Endodermal cell (in vitro differentiated cells): Measurements from ENCODE around the gene SULT1A2. TPM values are rescaled to one million over a fixed set of nuclear protein-coding genes. Genes with fewer than 3 reads are reported as not detected.
"Not testable (repeated sequence)": the region's sequence is repeated elsewhere in the genome, so short reads cannot be mapped to it uniquely, and the experiment has no call there.

ENCODE experiments used
- DNase-seq: peaks from one replicate; pipeline ENCODE4 v3.0.0-alpha.2; 2017
- H3K27ac ChIP-seq: 2 replicates; pipeline ENCODE4 v1.5.1; 2013; ENCODE audit warnings: mild to moderate bottlenecking, low read depth, low read length, moderate library complexity
- H3K27me3 ChIP-seq: 2 replicates; pipeline ENCODE4 v1.6.1; 2013; ENCODE audit warnings: mild to moderate bottlenecking, low read length, moderate library complexity; ENCODE audit not compliant: insufficient read depth, control insufficient read depth, poor library complexity, severe bottlenecking
- H3K36me3 ChIP-seq: 2 replicates; pipeline ENCODE4 v1.7.0; 2013; ENCODE audit warnings: mild to moderate bottlenecking, low read length, moderate library complexity; ENCODE audit not compliant: control insufficient read depth, insufficient read depth
- H3K4me1 ChIP-seq: one replicate; pipeline ENCODE4 v1.7.0; 2013; ENCODE audit warnings: low read length; ENCODE audit not compliant: control insufficient read depth, insufficient read depth
- H3K4me3 ChIP-seq: 2 replicates; pipeline ENCODE4 v1.5.1; 2013; ENCODE audit warnings: mild to moderate bottlenecking, low read length, moderate library complexity
- H3K9ac ChIP-seq: 2 replicates; pipeline ENCODE4 v1.6.1; 2013; ENCODE audit warnings: mild to moderate bottlenecking, low read length, moderate library complexity; ENCODE audit not compliant: poor library complexity, severe bottlenecking; ENCODE audit errors: extremely low read depth
- H3K9me3 ChIP-seq: 2 replicates; pipeline ENCODE4 v1.6.1; 2013; ENCODE audit warnings: mild to moderate bottlenecking, low read length, moderate library complexity; ENCODE audit not compliant: control insufficient read depth
- H3K27ac Mint-ChIP-seq: 2 replicates; pipeline ENCODE4 v1.8.0; 2020; ENCODE audit warnings: mixed read lengths
- H3K27me3 Mint-ChIP-seq: 2 replicates; pipeline ENCODE4 v1.8.0; 2021; ENCODE audit warnings: mild to moderate bottlenecking, mixed read lengths; ENCODE audit not compliant: insufficient read depth
- H3K36me3 Mint-ChIP-seq: 2 replicates; pipeline ENCODE4 v1.8.0; 2020; ENCODE audit warnings: low read depth, mixed read lengths
- H3K4me1 Mint-ChIP-seq: 2 replicates; pipeline ENCODE4 v1.8.0; 2020; ENCODE audit warnings: mixed read lengths
- H3K4me3 Mint-ChIP-seq: 2 replicates; pipeline ENCODE4 v1.8.0; 2020; ENCODE audit warnings: mild to moderate bottlenecking, moderate library complexity, mixed read lengths
- H3K9me3 Mint-ChIP-seq: 2 replicates; pipeline ENCODE4 v1.8.0; 2020; ENCODE audit warnings: mild to moderate bottlenecking, mixed read lengths
- WGBS, 2 experiments: methylation state at CpG; one replicate each; pipeline versions ENCODE4 v1.1.5 to v1.1.7; 2013; ENCODE audit warnings: missing lambda C conversion rate in 2 of 2, mixed read lengths in 1 of 2; ENCODE audit not compliant: insufficient coverage in 1 of 2, insufficient read length in 1 of 2; 5-methylcytosine and 5-hydroxymethylcytosine counted together
- total RNA-seq, 2 donors: library from RNA; stranded (reverse); fragmentation: NEBNext Ultra II Directional in 1 of 2; extraction: Animal tissue kit (Norgen Biotek cat#: 25700) in 1 of 2; gene quantifications; 2 replicates in 1 of 2; 3 replicates in 1 of 2; pipeline ENCODE4 v1.2.1, GENCODE V29; 2021
- TF ChIP-seq, protein P1 (sequence below): fragments of 200-600 bp; sonication (generic); conservative IDR thresholded peaks from 2 replicates; pipeline ENCODE4 v1.5.0; 2021; ENCODE audit warnings: antibody characterized with exemption, mild to moderate bottlenecking

SULT1A2 gene
- total RNA-seq, 2 donors from 2014 or later = 0.29 to 1.9 TPM

GRCh38 chr16:28630905-28631304 lies 34.1 kb upstream of the SULT1A2 start:
- H3K27ac Mint-ChIP-seq, H3K36me3 ChIP-seq, H3K27me3 ChIP-seq, H3K27ac ChIP-seq, H3K9me3 ChIP-seq, H3K4me3 ChIP-seq, H3K27me3 Mint-ChIP-seq, H3K4me3 Mint-ChIP-seq, H3K4me1 Mint-ChIP-seq, H3K9me3 Mint-ChIP-seq, H3K9ac ChIP-seq, H3K36me3 Mint-ChIP-seq, DNase-seq, H3K4me1 ChIP-seq: not testable (repeated sequence)
- WGBS, 2 experiments = 83% methylated on average over 3 of the region's 5 CpGs; no CpG with 5 or more reads in 1 of the 2 experiments

GRCh38 chr16:28623172-28623711 lies 26.4 kb upstream of the SULT1A2 start:
- 95 to 96% methylated on average over 41 to 68 of the region's 68 CpGs for WGBS, 2 experiments
- Mint-ChIP-seq H3K36me3 (no peaks in the 10 kb centered on the region), H3K27ac (no peak overlapping the region), H3K27me3 (no peaks in the 10 kb centered on the region), H3K4me1 (no peaks in the 10 kb centered on the region), H3K4me3 (no peak overlapping the region), H3K9me3 (no peaks in the 10 kb centered on the region)
- H3K27ac ChIP-seq = no peak overlapping the region
- H3K36me3 ChIP-seq = no peaks in the 10 kb centered on the region
- H3K27me3 ChIP-seq = no peaks in the 10 kb centered on the region
- no peak overlapping the region for H3K4me3 ChIP-seq
- no peak overlapping the region for H3K9ac ChIP-seq
- TF ChIP-seq, protein P1, sequence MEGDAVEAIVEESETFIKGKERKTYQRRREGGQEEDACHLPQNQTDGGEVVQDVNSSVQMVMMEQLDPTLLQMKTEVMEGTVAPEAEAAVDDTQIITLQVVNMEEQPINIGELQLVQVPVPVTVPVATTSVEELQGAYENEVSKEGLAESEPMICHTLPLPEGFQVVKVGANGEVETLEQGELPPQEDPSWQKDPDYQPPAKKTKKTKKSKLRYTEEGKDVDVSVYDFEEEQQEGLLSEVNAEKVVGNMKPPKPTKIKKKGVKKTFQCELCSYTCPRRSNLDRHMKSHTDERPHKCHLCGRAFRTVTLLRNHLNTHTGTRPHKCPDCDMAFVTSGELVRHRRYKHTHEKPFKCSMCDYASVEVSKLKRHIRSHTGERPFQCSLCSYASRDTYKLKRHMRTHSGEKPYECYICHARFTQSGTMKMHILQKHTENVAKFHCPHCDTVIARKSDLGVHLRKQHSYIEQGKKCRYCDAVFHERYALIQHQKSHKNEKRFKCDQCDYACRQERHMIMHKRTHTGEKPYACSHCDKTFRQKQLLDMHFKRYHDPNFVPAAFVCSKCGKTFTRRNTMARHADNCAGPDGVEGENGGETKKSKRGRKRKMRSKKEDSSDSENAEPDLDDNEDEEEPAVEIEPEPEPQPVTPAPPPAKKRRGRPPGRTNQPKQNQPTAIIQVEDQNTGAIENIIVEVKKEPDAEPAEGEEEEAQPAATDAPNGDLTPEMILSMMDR = no peak
- H3K9me3 ChIP-seq = no peaks in the 10 kb centered on the region
- H3K4me1 ChIP-seq = no peaks in the 10 kb centered on the region
- DNase-seq = peak; percentile 32

- H3K9me3 ChIP-seq, H3K4me1 ChIP-seq, H3K36me3 ChIP-seq, H3K27ac Mint-ChIP-seq, H3K27ac ChIP-seq, H3K9ac ChIP-seq, H3K4me3 Mint-ChIP-seq, H3K4me3 ChIP-seq, DNase-seq, H3K36me3 Mint-ChIP-seq, H3K27me3 Mint-ChIP-seq, H3K27me3 ChIP-seq, H3K9me3 Mint-ChIP-seq, H3K4me1 Mint-ChIP-seq: not testable (repeated sequence)
- WGBS, 2 experiments = 96 to 98% methylated on average over 13 to 24 of the region's 24 CpGs
These were observed 25.8 kb upstream of the SULT1A2 start for GRCh38 chr16:28622532-28623171.

DNA sequence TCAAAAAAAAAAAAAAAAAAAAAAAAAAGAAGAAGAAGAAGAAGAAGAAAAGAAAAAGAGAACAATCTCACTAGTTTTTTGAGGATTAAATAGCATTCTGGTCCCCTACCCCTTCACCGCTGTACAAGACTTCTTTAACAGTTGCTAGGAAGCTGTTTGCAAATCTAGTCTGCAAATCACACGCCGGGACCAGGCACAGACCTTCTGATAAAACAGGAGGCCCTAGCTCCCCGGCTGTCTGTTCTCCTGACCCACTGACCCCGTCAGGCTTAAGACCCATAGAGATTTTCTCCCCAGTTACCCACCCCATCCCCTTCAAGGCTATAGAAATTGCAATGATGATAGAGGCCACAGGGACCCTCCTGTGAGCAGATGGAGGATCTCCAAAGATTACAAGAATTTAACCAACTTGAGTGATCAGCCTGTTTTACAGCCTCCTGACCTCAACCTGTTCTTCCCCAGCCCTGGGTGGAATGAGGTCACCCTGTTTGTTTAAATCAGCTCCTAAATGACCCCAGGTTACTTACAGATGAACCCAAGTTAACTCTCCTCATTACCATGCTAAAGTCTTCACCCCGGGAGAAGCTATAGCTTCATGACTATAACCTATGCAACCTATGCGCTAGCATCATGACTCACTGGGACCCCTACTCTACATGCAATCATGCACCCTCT lies 24.8 kb upstream of the SULT1A2 start:
- no peaks in the 10 kb centered on the region for H3K27me3 ChIP-seq
- no peaks in the 10 kb centered on the region for H3K36me3 ChIP-seq
- Mint-ChIP-seq H3K27ac (no peak overlapping the region), H3K36me3 (no peaks in the 10 kb centered on the region), H3K9me3 (no peaks in the 10 kb centered on the region), H3K4me1 (peaks cover 3% of the 10 kb centered on the region), H3K27me3 (no peaks in the 10 kb centered on the region), H3K4me3 (no peak overlapping the region)
- 90% methylated on average over 5 to 7 of the region's 7 CpGs for WGBS, 2 experiments
- DNase-seq = peak; percentile 37
- TF ChIP-seq, protein P1 = no peak
- no peak overlapping the region for H3K4me3 ChIP-seq
- no peak overlapping the region for H3K9ac ChIP-seq
- no peaks in the 10 kb centered on the region for H3K9me3 ChIP-seq
- no peaks in the 10 kb centered on the region for H3K4me1 ChIP-seq
- H3K27ac ChIP-seq = no peak overlapping the region

- H3K36me3 ChIP-seq, H3K4me1 Mint-ChIP-seq, H3K4me3 ChIP-seq, H3K4me1 ChIP-seq, H3K27me3 ChIP-seq, H3K9me3 Mint-ChIP-seq, H3K27ac ChIP-seq, H3K9ac ChIP-seq, H3K9me3 ChIP-seq, H3K27me3 Mint-ChIP-seq, DNase-seq, H3K36me3 Mint-ChIP-seq, H3K27ac Mint-ChIP-seq, H3K4me3 Mint-ChIP-seq: not testable (repeated sequence)
- 100% methylated on average over 1 of the region's 1 CpG; no CpG with 5 or more reads in 1 of the 2 experiments for WGBS, 2 experiments
These were observed 23.5 kb upstream of the SULT1A2 start for GRCh38 chr16:28620316-28620715.
